ENCODE data around the gene SPINDOC.

Gene SPINDOC

GRCh38 chr11:63831326-63831725 lies 18.1 kb downstream of the SPINDOC start:
- in situ Hi-C loops (cut with MboI; ENCODE audit: low sequenced_read_pairs), result loop anchor here (25.0 kb wide), 1 partner anchor 331 kb away; the partner anchor contains the start of gene MACROD1

- in situ Hi-C loops (cut with MboI; ENCODE audit: low sequenced_read_pairs), result loop anchor here (25.0 kb wide), 1 partner anchor 330 kb away; the partner anchor contains the start of gene MACROD1
Observed at GRCh38 chr11:63832336-63832735, 19.1 kb downstream of the SPINDOC start.

GRCh38 chr11:63833048-63833447 lies 19.8 kb downstream of the SPINDOC start:
- in situ Hi-C loops (cut with MboI; ENCODE audit: low sequenced_read_pairs), result loop anchor here (25.0 kb wide), 1 partner anchor 329 kb away; the partner anchor contains the start of gene MACROD1

- in situ Hi-C loops (cut with MboI; ENCODE audit: low sequenced_read_pairs), result loop anchor here (25.0 kb wide), 1 partner anchor 328 kb away; the partner anchor contains the start of gene MACROD1
Observed at GRCh38 chr11:63834535-63835157, 21.4 kb downstream of the SPINDOC start.

- in situ Hi-C loops (cut with MboI; ENCODE audit: low sequenced_read_pairs), result loop anchor here (25.0 kb wide), 1 partner anchor 327 kb away; the partner anchor contains the start of gene MACROD1
Observed at GRCh38 chr11:63835158-63835545, 21.9 kb downstream of the SPINDOC start.

GRCh38 chr11:63837027-63837688 lies 23.9 kb downstream of the SPINDOC start:
- in situ Hi-C loops (cut with MboI; ENCODE audit: low sequenced_read_pairs), result loop anchor here (25.0 kb wide), 1 partner anchor 325 kb away; the partner anchor contains the start of gene MACROD1

GRCh38 chr11:63837739-63838138 lies 24.5 kb downstream of the SPINDOC start:
- in situ Hi-C loops (cut with MboI; ENCODE audit: low sequenced_read_pairs), result loop anchor here (25.0 kb wide), 1 partner anchor 325 kb away; the partner anchor contains the start of gene MACROD1

- in situ Hi-C loops (cut with MboI; ENCODE audit: low sequenced_read_pairs), result loop anchor here (25.0 kb wide), 1 partner anchor 324 kb away; the partner anchor contains the start of gene MACROD1
Observed at GRCh38 chr11:63838150-63838677, 25.0 kb downstream of the SPINDOC start.

- in situ Hi-C loops (cut with MboI; ENCODE audit: low sequenced_read_pairs), result loop anchor here (25.0 kb wide), 1 partner anchor 323 kb away; the partner anchor contains the start of gene MACROD1
Observed at GRCh38 chr11:63838678-63839507, 25.6 kb downstream of the SPINDOC start, which contains the start of gene MARK2. Gene MARK2 (plus strand): TSS chr11:63839110. CDS start chr11:63839507, 397 bp downstream.

- in situ Hi-C loops (cut with MboI; ENCODE audit: low sequenced_read_pairs), result loop anchor here (25.0 kb wide), 1 partner anchor 323 kb away; the partner anchor contains the start of gene MACROD1
Observed at GRCh38 chr11:63839508-63840355, 26.5 kb downstream of the SPINDOC start.

- in situ Hi-C loops (cut with MboI; ENCODE audit: low sequenced_read_pairs), result loop anchor here (25.0 kb wide), 1 partner anchor 322 kb away; the partner anchor contains the start of gene MACROD1
Observed at GRCh38 chr11:63840356-63841060, 27.3 kb downstream of the SPINDOC start.

- in situ Hi-C loops (cut with MboI; ENCODE audit: low sequenced_read_pairs), result loop anchor here (25.0 kb wide), 1 partner anchor 321 kb away; the partner anchor contains the start of gene MACROD1
Observed at GRCh38 chr11:63841554-63841953, 28.3 kb downstream of the SPINDOC start.

- in situ Hi-C loops (cut with MboI; ENCODE audit: low sequenced_read_pairs), result loop anchor here (25.0 kb wide), 1 partner anchor 319 kb away; the partner anchor contains the start of gene MACROD1
Observed at GRCh38 chr11:63843041-63843440, 29.8 kb downstream of the SPINDOC start.

GRCh38 chr11:63844836-63845235 lies 31.6 kb downstream of the SPINDOC start:
- in situ Hi-C loops (cut with MboI; ENCODE audit: low sequenced_read_pairs), result loop anchor here (25.0 kb wide), 1 partner anchor 317 kb away; the partner anchor contains the start of gene MACROD1

- in situ Hi-C loops (cut with MboI; ENCODE audit: low sequenced_read_pairs), result loop anchor here (25.0 kb wide), 1 partner anchor 317 kb away; the partner anchor contains the start of gene MACROD1
Observed at GRCh38 chr11:63845303-63845702, 32.0 kb downstream of the SPINDOC start.

GRCh38 chr11:63845911-63846310 lies 32.7 kb downstream of the SPINDOC start:
- in situ Hi-C loops (cut with MboI; ENCODE audit: low sequenced_read_pairs), result loop anchor here (25.0 kb wide), 1 partner anchor 316 kb away; the partner anchor contains the start of gene MACROD1

- in situ Hi-C loops (cut with MboI; ENCODE audit: low sequenced_read_pairs), result loop anchor here (25.0 kb wide), 1 partner anchor 315 kb away; the partner anchor contains the start of gene MACROD1
Observed at GRCh38 chr11:63846897-63847296, 33.6 kb downstream of the SPINDOC start.

GRCh38 chr11:63847363-63847762 lies 34.1 kb downstream of the SPINDOC start:
- in situ Hi-C loops (cut with MboI; ENCODE audit: low sequenced_read_pairs), result loop anchor here (25.0 kb wide), 1 partner anchor 315 kb away; the partner anchor contains the start of gene MACROD1

All from HL-60/S4 treated with phorbol 12-myristate 13-acetate at 8.2 ng/mL for 4 days and 3 days (cell line).